RKO (cell line): ENCODE results near the gene GPR22.

Experiments
- DNase-seq: peaks from one replicate; pipeline ENCODE4 v3.0.0-alpha.2; 2016; ENCODE audit warnings: low spot score

Gene GPR22, protein sequence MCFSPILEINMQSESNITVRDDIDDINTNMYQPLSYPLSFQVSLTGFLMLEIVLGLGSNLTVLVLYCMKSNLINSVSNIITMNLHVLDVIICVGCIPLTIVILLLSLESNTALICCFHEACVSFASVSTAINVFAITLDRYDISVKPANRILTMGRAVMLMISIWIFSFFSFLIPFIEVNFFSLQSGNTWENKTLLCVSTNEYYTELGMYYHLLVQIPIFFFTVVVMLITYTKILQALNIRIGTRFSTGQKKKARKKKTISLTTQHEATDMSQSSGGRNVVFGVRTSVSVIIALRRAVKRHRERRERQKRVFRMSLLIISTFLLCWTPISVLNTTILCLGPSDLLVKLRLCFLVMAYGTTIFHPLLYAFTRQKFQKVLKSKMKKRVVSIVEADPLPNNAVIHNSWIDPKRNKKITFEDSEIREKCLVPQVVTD

DNA sequence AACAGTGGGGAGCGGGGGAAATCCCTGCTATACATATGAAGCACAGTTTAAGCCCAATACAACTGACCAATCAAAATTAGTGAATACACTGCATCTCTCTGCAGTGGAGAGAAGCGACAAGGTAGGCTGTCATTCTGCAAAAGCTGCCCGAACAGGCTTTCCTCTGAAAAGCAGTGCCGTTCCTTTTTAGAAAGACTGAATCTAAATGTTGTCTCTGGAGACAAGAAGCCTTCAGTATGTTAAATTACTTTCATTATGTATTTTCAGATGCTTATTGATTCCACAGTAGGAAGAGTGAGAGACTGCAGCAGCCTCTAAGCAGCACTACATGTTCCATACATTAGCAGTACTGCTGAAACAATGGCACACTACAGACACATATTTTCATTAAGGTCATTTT is at the start of gene GPR22:
TSS of gene GPR22 (plus strand) at position 129 of the 400 bp plus-strand sequence. CDS start 4,004 bp downstream, outside the sequence.
- DNase-seq: no peak

DNA sequence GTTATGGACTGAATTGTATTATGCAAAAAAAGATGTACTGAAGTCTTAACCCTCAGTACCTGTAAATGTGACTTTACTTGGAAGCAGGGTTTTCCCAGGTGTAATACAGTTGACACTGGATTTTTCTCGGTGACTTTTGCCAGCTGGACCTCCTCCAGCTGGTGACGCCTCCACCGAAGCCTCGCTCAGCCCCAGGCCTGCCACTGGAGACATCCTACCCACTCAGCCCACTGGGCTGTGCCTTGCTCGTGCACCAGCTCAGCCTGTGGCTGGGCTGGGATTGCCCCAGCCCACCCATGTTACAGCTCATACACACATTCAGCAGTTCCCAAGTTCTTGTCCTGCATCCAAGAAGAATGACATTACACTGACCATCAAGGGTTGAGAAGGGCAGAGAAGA is 42.4 kb upstream of the GPR22 start:
- DNase-seq: no peak

DNA sequence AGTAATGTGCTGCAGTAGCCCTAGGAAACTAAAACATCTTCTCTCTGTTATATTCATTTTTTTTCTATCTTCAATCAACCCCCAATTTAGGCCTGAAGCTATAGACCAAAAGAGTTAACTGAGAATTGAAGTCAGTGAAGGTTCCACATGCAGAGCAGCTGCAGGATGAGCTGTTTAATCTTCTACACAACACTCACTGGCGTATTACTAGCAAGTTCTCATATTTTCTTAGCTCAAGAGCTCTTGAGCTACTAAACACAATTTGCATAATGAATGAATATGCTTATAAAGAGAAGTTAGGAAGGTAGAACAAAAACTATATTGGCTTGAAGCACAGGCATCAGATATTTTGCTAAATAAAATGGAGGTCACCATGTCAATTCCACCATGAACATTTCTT is 41.2 kb upstream of the GPR22 start:
- no peak for DNase-seq

DNA sequence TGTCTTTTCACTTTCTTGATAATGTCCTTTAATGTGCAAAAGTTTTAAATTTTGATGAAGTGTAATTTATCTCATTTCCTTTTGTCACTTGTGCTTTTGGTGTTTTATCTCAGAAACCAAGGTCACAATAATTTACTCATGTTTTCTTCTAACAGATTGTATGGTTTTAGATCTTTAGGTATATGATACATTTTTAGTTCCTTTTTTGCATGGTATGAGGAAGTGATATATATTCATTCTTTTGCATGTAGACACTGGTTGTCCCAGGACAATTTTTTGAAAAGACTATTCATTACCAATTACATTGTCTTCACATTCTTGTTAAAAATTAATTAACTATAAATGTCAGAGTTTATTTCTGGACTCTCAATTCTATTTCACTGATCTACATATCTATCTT is 39.8 kb upstream of the GPR22 start:
- DNase-seq: no peak

DNA sequence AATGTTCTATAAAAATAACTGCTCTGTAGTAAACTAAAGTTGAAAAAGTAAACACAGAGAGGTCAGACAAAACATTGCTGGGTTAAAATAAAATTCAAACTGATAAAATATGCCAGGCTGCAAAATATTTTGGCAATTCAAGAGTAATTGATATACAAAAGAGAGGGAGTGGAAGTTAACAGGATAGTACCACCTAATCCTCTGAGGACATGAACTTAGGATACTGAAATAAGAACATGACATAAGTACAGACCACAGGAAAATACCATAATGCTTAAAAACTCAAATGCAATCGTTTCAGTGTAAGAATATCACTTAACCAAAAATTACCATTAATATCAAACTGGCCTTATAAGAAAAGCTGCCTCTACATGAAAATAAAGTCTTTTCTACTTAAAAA is 37.6 kb upstream of the GPR22 start:
- no peak for DNase-seq

DNA sequence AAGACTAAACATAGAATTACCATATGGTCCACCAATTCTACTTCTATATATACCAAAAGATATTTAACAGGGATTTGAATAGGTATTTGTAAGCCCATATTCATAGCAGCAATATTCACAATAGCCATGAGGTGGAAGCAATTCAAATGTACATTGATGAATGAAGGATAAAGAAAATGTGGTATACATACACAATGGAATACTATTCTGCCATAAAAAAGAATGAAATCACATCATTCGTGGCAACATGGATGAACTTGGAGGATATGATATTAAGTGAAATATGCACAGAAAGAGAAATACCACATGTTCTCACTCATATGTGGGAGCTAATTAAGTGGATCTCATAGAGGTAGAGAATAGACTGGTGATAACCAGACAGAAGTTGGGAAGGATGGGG is 34.1 kb upstream of the GPR22 start:
- no peak for DNase-seq

DNA sequence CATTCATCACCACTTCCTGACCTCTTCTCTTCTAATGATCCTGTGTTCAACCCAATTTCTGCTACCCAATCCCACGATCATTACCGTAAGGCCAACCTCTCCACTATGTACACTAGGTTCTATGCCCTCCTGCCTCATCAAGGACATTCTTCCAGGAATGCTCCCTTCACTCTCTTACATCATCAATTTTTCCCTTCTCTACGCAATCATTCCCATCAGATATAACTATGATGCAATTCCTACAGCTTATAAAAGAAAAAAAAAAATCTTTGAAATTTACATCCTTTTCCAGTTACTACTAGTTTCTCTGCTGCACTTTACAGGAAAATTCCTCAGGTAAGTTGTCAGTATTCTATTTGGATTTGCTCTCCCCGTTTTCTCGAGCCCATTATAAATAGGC is 30.8 kb upstream of the GPR22 start:
- no peak for DNase-seq

DNA sequence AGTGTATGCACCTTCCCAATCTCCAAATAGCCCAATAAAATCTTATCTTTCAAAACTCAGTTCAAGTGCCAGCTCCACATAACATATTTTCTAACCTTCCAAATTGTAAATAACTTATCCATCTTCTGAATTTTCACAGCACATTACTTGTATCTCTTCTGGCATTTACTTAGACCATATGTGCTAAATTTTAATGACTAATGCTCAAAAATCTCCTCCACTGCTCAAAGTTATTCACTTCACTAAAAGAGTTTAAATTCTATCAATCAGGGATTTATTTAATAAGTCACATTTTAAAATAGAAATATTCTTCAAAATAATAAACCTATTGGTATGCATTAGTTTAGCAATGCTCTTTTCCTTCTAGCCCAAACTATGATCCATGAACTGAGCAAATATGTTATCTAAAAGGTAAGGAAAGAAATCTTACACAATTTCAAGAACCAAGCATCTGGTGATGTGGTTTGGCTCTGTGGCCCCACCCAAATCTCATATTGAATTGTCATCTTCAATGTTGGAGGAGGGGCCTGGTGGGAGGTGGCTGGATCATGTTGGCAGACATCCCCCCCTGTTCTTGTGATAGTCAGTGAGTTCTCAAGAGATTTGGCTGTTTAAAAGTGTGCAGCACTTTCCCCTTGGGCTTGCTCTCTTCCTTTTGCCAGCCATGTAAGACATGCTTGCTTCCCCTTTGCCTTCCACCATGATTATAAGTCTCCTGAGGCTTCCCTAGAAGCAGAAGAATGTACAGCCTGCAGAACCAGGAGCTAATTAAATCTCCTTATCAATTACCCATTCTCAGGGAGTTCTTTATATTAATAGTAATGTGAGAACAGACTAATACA is 28.1 kb upstream of the GPR22 start:
- DNase-seq: no peak

DNA sequence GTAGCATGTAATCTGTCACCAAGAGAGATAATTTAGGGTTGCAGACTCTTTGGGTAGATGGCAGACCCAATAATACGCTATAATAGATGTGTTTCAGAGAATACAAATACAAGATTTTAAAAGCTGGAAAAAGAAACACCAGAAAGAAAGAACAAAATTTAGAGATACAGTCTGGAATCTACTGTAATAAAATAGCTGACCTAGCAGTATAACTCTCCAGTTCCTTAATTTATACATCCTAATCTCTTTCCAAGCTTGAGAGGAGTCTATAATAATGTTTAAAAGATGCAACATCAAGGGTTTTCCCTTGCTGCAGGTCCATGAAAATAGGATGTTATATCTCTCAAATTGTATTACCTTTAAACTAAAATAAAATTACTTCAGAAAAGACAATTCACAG is 27.2 kb upstream of the GPR22 start:
- DNase-seq: no peak

DNA sequence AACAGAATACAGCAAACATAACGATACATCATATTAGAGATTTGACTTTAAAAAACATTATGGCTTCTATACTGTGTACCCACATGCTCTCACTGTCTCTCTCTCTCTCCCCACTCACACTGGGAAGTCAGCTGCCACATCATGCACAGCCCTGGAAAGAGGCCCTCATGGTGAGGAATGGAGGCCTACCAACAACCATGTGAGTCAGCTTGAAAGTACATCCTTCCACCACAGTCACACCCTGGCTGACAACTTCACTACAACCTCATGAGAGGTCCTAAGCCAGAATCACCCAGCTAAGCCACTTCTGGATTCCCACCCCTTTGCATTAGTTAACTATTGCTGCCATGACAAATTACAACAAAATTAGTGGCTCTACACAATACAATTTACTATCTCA is 23.3 kb upstream of the GPR22 start:
- peak; percentile 73 for DNase-seq

DNA sequence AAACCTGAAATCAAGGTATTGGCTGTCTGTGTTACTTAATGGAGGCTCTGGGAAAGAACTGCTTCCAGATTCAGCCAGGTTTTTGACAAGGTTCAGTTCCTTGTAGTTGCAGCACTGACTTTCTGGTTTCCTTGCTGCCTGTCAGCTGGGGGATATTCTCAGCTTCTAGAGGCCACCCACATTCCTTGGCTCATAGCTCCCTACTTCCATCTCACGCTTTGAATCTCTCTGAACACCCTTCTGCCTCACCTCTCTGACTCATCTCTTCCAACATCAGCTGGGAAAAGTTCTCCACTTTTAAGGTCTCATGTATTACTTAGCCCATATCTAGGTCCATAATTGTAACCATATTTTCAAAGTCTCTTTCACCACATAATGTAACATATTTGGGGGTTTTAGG is 22.9 kb upstream of the GPR22 start:
- peak; percentile 45 for DNase-seq

DNA sequence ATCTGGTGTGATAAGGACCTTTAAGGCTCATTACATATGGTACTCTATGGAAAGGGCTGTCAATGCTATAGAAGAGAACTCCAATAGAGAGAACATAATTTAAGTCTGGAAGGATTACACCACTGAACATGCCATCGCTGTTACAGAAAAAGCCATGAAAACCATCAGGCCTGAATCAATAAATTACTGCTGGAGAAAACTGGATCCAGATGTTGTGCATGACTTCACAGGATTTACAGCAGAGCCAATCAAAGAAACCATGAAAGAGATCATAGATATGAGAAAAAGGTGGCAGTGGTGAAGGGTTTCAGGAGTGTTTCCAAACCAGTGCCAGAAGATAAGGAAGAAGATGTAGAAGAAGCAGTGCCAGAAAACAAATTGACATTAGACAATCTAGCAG is 18.9 kb upstream of the GPR22 start:
- DNase-seq: no peak

DNA sequence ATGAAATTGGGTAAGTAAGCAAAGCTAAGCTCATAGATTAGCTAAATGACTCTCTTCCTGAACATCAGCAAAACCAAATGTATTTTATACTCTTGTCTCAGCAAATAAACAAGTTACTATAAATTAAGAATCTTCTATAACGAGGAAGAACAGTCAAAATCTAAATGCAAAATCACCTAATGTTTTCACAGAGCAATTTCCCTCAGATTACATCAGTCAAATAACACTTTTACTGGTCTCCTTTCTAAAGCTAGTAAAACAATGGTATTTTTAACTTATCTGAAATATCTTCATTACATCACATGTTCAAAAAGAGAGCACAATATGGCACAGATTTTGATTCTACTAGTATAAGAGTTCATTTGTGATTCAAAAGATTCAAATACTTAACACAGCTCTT is 16.5 kb upstream of the GPR22 start:
- DNase-seq: no peak

DNA sequence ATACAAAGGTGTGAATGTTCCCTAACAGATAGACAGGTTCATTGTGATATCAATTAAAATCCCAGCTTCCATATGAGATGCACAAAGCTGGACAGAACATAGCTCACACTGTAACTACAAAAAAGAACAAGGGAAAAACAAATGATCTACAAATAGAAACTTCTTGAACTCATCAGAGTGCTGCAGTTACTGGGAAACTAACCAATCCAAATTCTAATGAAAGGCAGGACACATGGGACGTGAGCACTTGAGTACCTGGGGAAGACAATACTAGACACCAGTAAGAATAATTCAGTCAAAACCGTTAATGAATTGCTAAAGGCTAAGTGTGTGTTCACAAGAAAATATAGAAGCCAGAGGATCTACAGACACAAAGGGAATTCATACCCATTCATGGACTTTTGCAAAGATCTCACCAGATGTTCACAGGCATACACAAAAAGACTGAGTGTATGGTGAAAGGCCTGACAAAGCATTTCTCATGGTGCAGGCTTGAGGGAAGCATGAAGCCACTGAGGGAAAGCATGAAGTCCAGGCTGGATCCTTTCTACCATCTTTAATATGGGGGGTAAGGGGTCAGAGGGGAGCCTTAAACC is 7.8 kb upstream of the GPR22 start:
- no peak for DNase-seq

DNA sequence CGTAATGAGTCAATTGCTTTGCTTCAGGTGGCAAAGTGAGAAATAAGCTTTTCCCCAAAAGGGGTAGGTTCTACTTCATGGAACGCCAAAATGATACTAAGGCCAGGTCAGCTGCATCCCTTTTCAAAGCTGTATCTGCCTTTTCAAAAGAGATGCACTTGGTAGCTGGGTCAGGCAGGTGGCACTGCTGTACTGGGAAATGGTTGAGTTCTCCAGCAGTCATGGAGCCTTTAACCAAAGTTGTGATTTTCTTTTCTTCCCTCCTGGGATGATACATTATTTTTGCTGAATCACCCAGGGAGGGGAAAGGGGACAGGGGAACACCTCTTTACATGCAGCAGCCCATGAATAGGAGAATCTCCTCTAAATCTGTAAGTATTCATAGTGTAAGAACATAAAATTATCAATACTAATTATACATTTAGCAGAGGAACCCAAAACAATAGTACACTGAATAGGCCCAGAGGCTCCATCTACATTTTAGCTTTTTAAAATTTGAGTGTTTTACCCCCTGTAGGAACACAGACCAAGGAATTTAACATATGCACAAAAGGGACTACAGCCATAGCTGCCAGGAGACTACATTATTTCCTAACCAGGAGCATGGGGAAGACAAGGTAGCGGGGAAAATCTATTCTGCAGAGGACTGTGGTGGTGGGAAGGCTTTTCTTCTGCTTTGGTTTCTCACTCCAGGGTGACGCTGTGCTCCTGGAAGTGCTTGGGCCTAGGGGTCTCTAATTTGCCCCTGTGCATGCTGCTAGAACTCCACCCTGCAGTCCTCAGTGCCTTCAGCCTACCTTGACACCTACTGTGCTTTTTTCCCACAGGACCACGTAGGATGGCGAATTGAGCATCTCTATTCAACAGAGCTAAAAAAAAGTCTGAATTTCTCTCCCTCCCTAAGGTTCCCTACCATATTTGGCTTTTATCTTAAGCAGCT is 6.4 kb upstream of the GPR22 start:
- DNase-seq: peak; percentile 87

DNA sequence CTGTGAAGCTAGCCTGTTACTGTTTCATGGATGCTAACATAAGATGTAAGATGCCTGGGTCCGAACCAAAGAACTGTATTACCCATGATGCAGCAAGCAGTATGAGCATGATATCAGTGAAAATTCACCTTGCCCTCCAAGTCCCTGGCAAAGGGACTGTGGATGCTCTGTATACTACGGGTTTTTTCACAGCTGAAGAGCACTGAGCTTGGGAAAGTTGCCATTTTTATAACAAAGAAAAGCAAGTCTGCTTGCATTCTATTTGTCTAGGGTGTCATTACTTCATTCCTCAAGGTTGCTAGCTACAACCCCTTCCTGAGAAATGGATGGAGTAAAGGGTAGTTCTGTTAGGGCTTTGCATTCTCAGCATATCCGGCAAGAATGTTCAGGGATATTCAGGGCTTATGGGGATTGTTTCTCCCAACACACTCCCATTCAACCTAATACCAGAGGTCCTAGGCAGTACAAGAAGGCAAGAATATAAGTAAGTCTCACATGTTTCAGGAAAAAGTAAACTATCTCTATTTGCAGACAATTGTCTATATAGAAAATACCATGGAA is 5.1 kb upstream of the GPR22 start:
- DNase-seq: no peak

DNA sequence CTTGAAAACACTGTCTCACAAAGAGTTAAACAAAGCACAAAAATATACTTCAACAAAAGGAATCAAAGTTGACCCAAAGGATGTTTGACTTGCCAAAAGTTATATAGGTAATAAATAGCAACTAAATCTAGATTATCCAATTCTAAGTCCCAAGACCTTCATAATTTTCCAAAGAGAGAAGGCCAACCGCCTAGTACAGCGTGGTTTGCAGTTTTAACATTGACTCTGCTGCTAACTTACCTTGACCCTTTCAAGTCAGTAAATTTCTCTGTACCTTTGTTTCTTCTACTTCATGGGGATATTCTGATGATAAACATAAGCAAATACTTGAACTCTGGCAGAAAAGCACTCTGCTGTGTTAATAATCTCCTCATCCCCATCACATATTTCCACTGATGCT is 1.9 kb upstream of the GPR22 start:
- no peak for DNase-seq

DNA sequence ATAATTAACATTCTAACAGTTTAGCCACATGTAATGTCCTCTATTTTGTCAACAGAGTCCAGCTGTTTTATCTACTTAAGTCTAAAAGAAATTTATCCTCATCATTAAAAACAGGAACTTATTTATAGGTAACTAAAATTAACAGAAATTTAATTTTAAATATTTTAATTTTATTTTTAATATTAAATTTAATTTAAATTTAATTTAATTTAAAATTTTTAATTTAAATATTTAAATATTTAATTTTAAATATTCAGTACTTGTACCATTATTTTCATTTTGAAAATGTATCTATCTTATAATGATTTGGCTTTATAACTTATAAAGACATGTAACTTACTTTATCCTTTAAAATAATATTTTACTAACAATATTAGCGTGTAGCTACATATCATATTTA is 1.0 kb upstream of the GPR22 start:
- no peak for DNase-seq

DNA sequence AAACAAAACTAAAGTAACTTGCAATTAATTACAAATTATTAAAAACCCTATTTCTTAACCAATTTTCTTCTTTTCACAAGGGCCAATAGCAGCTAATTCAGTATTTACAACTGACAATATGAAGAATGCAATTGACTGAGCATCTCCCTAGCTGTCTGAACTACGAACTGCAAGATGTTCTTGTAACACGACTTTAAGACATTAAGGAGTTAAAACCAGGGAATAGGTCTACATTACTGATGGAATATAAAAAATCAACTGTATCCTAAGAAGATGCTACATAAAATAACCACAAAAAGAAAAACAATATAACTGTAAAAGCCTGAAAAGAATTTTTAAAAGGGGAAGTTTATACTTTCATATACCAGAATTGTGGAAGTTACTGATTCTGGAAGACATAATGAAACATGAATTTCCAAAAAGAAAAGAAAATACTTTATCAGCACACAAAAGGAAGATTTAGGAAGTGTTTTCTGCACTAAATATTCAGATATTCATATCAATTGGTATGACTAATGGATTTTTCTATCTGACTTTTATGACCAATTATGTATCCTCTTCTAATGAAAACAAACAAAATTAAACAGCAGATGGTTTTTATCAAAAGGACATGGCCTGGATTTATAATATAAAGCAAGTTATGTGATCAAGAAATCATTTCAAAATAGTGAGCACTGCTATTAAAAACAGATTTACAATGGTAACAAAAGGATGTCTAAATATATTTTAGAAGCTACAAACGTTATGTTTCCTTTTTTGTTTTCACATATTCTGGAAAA is 1.6 kb downstream of the GPR22 start:
- DNase-seq: no peak

DNA sequence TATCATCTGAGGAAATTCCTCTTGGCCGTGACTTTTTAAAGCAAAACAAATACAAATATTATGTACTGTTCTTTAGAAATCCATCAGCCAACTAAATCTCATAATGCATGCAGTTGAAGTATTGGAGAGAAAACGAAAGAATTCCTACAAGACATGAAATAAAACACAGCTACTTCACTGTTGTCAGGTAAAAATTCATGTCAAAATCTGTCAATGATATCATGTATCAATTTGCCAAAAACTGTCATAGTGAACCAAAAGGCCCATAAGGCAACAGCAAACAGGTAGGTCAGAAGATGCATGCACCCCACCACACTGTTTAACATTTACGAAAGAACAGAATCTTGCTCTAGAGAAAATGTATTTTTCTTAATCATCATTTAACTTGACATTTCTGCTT is 2.3 kb downstream of the GPR22 start:
- no peak for DNase-seq

DNA sequence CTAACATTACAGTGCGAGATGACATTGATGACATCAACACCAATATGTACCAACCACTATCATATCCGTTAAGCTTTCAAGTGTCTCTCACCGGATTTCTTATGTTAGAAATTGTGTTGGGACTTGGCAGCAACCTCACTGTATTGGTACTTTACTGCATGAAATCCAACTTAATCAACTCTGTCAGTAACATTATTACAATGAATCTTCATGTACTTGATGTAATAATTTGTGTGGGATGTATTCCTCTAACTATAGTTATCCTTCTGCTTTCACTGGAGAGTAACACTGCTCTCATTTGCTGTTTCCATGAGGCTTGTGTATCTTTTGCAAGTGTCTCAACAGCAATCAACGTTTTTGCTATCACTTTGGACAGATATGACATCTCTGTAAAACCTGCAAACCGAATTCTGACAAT is 4.3 kb downstream of the GPR22 start:
- no peak for DNase-seq
